NCI-H345 (cell line): ENCODE results near the gene CALCB.

Experiments used
- DNase-seq: peaks from one replicate; lab custom pipeline; 2025; lab: John Stamatoyannopoulos, UW

Gene CALCB

GRCh38 chr11:15074206-15075161 is 1.1 kb downstream of the CALCB start:
- DNase-seq = peak; percentile 91

- DNase-seq = no peak
These were observed 1.8 kb downstream of the CALCB start for GRCh38 chr11:15075162-15075526.

GRCh38 chr11:15091175-15091574 is 17.8 kb downstream of the CALCB start:
- no peak for DNase-seq

GRCh38 chr11:15091625-15092024 is 18.2 kb downstream of the CALCB start:
- peak; percentile 90 for DNase-seq

- DNase-seq = no peak
These were observed 20.0 kb downstream of the CALCB start for GRCh38 chr11:15093432-15093831.

- no peak for DNase-seq
These were observed 22.4 kb downstream of the CALCB start for GRCh38 chr11:15095736-15096228.

GRCh38 chr11:15097411-15097810 is 24.0 kb downstream of the CALCB start:
- no peak for DNase-seq

- no peak for DNase-seq
These were observed 25.9 kb downstream of the CALCB start for GRCh38 chr11:15099267-15099666.

- peak; percentile 64 for DNase-seq
These were observed 27.8 kb downstream of the CALCB start for GRCh38 chr11:15101072-15101709.

GRCh38 chr11:15104166-15104565 is 30.8 kb downstream of the CALCB start:
- no peak for DNase-seq

GRCh38 chr11:15106201-15106965 is 33.0 kb downstream of the CALCB start:
- no peak for DNase-seq

- no peak for DNase-seq
These were observed 34.5 kb downstream of the CALCB start for GRCh38 chr11:15107730-15108515.

GRCh38 chr11:15108592-15109130 is 35.3 kb downstream of the CALCB start:
- no peak for DNase-seq

- no peak for DNase-seq
These were observed 36.2 kb downstream of the CALCB start for GRCh38 chr11:15109602-15110001.

GRCh38 chr11:15111215-15111614 is 37.8 kb downstream of the CALCB start:
- no peak for DNase-seq

- DNase-seq = no peak
These were observed 38.7 kb downstream of the CALCB start for GRCh38 chr11:15112131-15112541.

GRCh38 chr11:15113381-15113780 is 40.0 kb downstream of the CALCB start:
- no peak for DNase-seq

GRCh38 chr11:15114501-15115475 is 41.4 kb downstream of the CALCB start, which contains the start of gene INSC:
Gene INSC, plus strand, starts transcription at chr11:15114923. Its CDS starts 34,252 bp downstream, at chr11:15149175.
- DNase-seq = no peak

GRCh38 chr11:15115686-15116085 is 42.3 kb downstream of the CALCB start:
- no peak for DNase-seq

GRCh38 chr11:15117751-15118150 is 44.4 kb downstream of the CALCB start:
- no peak for DNase-seq
